Kidney (tissue), 14 donors: ENCODE results near the gene ANKS1B. TPM values are rescaled to one million over a fixed set of nuclear protein-coding genes. Genes with fewer than 3 reads are reported as not detected.

Source experiments
- DNase-seq, 5 donors: peaks; one replicate each; pipeline ENCODE4 v3.0.0-alpha.2; 2013 to 2020
- FAIRE-seq: peaks from 2 replicates; lab custom pipeline; 2012; peaks lifted over from hg19 to GRCh38; lab: Jason Lieb, UNC
- H3K27ac ChIP-seq, 2 donors: one replicate each; pipeline ENCODE4 v1.7.0; 2013; ENCODE audit warnings: low read depth in 2 of 2, low read length in 2 of 2, inconsistent platforms in 1 of 2
- H3K27me3 ChIP-seq: one replicate; pipeline ENCODE4 v1.7.1; 2013; ENCODE audit warnings: low read length, inconsistent platforms; ENCODE audit not compliant: control insufficient read depth, insufficient read depth
- H3K36me3 ChIP-seq, 3 donors: one replicate each; pipeline versions ENCODE4 v1.7.0 to v1.7.1; 2013; ENCODE audit warnings: low read length in 3 of 3, control low read depth in 1 of 3, inconsistent platforms in 1 of 3; ENCODE audit not compliant: insufficient read depth in 3 of 3, control insufficient read depth in 2 of 3
- H3K4me1 ChIP-seq, 3 donors: one replicate each; pipeline versions ENCODE4 v1.7.0 to v1.7.1; 2013; ENCODE audit warnings: low read length in 3 of 3, inconsistent platforms in 1 of 3, low read depth in 1 of 3; ENCODE audit not compliant: control insufficient read depth in 2 of 3, insufficient read depth in 2 of 3
- H3K4me3 ChIP-seq, 3 donors: one replicate each; pipeline versions ENCODE4 v1.7.0 to v1.8.1; 2013; ENCODE audit warnings: low read length in 3 of 3, control low read depth in 1 of 3, inconsistent platforms in 1 of 3
- H3K9ac ChIP-seq, 3 donors: one replicate each; pipeline versions ENCODE4 v1.7.0 to v1.7.1; 2013; ENCODE audit warnings: low read length in 3 of 3, control low read depth in 1 of 3, inconsistent platforms in 1 of 3
- H3K9me3 ChIP-seq, 3 donors: one replicate each; pipeline versions ENCODE4 v1.7.0 to v1.7.1; 2013; ENCODE audit warnings: low read length in 3 of 3, control low read depth in 1 of 3, inconsistent platforms in 1 of 3; ENCODE audit not compliant: control insufficient read depth in 2 of 3, insufficient read depth in 1 of 3
- CTCF ChIP-seq: IDR thresholded peaks from 3 replicates; pipeline ENCODE4 v1.5.1; 2012; ENCODE audit warnings: mild to moderate bottlenecking, moderate library complexity, borderline replicate concordance; ENCODE audit not compliant: insufficient read depth; ENCODE audit errors: extremely low read depth
- intact Hi-C: fragments of 100-400 bp; cut with DNase I; formaldehyde crosslinking; loops from one replicate; pipeline ENCODE4 v1.11.1; 2022
- polyA plus RNA-seq: library from polyadenylated mRNA; stranded (reverse); fragments of 350-450 nt; fragmentation: Illumina TruSeq; extraction: RNeasy Lipid Tissue Mini Kit (QIAGEN cat#74804); gene quantifications from one replicate; pipeline ENCODE4 v1.2.3, GENCODE V29; 2014; ENCODE audit warnings: low read depth, low replicate concordance; ENCODE audit not compliant: insufficient read depth
- total RNA-seq: library from RNA; stranded (reverse); fragmentation: NEBNext Ultra II Directional; extraction: Animal tissue kit (Norgen Biotek cat#: 25700); gene quantifications from one replicate; pipeline ENCODE4 v1.2.1, GENCODE V29; 2021
- donor health status: control.
- donor health status: control.
- donor health status: control.
- donor health status: control.
- donor health status: control.
- donor health status: DM: yes; HTN: yes; CAD: no.
- donor health status: Normal renal cell carcinoma (clear cell type).

The ANKS1B gene
- total and polyA plus RNA-seq, 2 donors from 2014 or later, result 1.7 to 5.8 TPM

- no peak for FAIRE-seq
- Histone ChIP-seq H3K27ac (no peak overlapping the region), H3K4me1 (no peaks in the 10 kb centered on the region), H3K9me3 (no peaks in the 10 kb centered on the region), H3K27me3 (no peaks in the 10 kb centered on the region), H3K9ac (no peak overlapping the region), H3K4me3 (no peak overlapping the region), H3K36me3 (no peaks in the 10 kb centered on the region)
- intact Hi-C loops, result no loop called here
- no peak for TF ChIP-seq CTCF
- no peak for DNase-seq
These were observed 705.8 kb downstream of the ANKS1B start for GRCh38 chr12:99278899-99279298.

GRCh38 chr12:99277591-99278379, 707.0 kb downstream of the ANKS1B start:
- DNase-seq, result no peak
- no peaks in the 10 kb centered on the region for H3K27me3 ChIP-seq
- TF ChIP-seq CTCF, result no peak
- no peaks in the 10 kb centered on the region for H3K4me1 ChIP-seq
- H3K9ac ChIP-seq, result no peak overlapping the region
- no peaks in the 10 kb centered on the region for H3K36me3 ChIP-seq
- intact Hi-C loops, result no loop called here
- no peak overlapping the region for H3K4me3 ChIP-seq
- no peaks in the 10 kb centered on the region for H3K9me3 ChIP-seq
- H3K27ac ChIP-seq, result no peak overlapping the region
- no peak for FAIRE-seq

- no peaks in the 10 kb centered on the region for H3K9me3 ChIP-seq
- no peak overlapping the region for H3K27ac ChIP-seq
- FAIRE-seq (no peak), DNase-seq (no peak)
- H3K27me3 ChIP-seq, result no peaks in the 10 kb centered on the region
- H3K4me3 ChIP-seq, result no peak overlapping the region
- TF ChIP-seq CTCF, result no peak
- intact Hi-C loops, result no loop called here
- H3K36me3 ChIP-seq, result no peaks in the 10 kb centered on the region
- H3K4me1 ChIP-seq, result no peaks in the 10 kb centered on the region
- H3K9ac ChIP-seq, result no peak overlapping the region
These were observed 713.7 kb downstream of the ANKS1B start for GRCh38 chr12:99271071-99271470.
